Stimulated activated naive CD4-positive, alpha-beta T cell (primary cell): ENCODE results near the gene KLHL17.

Source experiments
- DNase-seq, 6 experiments: peaks; one replicate each; lab custom pipeline; 2025; lab: John Stamatoyannopoulos, UW

KLHL17 gene

DNA sequence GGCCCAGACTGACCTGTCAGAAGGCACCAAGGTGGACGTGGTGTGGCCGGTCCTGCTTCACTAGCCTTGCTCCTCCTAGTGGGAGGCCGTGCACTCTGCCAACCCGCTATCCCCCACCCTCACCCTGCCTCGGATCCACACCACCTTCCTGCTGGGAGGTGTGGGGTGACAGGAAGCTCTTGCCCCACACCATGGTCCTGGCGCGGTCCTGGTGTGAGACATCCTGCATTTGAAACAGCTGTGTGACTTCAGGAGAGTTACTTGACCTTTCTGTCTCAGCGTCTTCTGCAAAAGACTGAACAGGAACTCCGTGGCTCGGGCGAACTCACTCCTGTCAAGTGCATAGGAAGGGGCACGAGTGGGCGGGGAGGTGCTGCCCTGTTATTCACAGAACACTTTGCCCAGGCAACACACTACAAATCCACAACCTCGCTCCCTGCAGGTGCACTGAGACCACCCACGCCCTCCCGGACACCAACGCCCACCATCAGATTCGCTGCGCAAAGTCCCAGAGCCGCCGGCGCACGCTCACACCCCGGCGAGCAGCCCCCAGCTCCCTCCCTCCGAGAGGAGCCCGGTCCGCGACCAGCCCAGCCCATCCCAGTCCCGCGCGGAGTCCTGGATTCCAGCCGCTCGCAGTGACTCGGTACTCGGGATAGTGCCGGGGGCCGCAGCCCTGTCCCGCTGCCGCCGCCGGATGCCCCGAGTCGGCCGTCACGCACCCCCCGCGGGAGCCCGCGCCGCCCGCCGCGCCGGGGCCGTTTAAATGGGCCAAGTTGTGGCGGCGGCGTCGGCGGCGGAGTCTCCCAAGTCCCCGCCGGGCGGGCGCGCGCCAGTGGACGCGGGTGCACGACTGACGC, 37.0 kb upstream of the KLHL17 start, which contains the start of gene SAMD11:
Gene SAMD11 (plus strand): TSS at position 793 of the 860 bp plus-strand sequence. CDS start 509 bp downstream, outside the sequence.
- peak; percentile 25 to 66 (median 42) for DNase-seq

DNA sequence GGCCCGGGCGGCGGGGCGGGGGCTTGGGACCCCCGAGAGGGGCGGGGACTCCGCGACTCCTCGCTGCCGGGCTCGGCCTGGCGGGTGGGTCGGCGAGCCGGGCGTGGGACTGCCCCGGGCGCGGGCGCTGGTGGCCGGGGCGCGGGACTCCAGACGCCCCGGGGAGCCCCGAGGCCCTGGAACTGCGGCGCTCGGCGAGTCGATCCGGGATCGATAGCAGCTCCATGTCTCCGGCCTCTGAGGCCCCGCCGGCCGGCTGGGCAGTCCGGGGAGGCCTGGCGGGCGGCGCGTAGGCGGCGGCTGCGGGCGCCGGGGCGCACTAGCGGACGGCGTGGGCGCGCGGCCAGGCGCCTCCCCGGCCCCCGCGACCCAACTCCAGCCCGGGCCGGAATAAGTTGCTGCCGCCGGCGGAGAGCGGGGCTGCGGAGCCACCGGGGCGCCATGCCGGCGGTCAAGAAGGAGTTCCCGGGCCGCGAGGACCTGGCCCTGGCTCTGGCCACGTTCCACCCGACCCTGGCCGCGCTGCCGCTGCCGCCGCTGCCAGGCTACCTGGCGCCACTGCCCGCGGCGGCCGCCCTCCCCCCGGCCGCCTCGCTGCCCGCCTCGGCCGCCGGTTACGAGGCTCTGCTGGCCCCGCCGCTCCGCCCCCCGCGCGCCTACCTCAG, 36.3 kb upstream of the KLHL17 start:
- DNase-seq, result no peak

DNA sequence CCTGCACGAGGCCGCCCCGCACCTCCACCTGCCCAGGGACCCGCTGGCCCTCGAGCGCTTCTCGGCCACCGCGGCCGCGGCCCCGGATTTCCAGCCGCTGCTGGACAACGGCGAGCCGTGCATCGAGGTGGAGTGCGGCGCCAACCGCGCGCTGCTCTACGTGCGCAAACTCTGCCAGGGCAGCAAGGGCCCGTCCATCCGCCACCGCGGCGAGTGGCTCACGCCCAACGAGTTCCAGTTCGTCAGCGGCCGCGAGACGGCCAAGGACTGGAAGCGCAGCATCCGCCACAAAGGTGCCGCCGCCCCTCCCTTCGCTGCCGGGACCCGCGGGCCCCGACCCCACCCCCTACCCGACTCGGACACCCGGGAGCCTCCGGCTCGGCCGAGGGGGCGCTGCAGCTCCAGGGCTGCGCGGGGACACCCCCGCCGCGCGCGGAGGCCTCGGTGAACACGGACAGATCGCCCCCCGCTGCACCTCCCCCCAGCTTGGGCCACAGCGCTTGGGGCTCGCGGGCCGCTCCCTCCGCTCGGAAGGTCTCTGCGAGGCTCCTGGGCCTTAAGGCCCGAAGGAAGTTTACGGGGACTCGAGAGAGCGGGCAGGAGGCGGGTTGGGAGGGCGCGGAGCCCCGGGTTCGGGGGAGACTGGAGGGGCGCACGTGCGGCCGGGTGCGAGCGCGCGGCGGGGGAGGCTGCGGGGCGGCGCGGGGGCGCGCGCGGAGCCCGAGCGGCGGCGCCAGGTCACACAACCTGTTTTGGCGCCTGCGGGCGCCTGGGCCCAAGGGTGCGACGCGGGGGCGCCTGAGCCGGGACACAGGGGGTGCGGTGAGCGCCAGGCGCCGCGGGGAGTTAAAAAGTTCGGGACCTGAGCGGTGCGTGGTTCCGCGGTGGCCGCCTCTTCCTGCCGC, 35.5 kb upstream of the KLHL17 start:
- DNase-seq, result no peak

DNA sequence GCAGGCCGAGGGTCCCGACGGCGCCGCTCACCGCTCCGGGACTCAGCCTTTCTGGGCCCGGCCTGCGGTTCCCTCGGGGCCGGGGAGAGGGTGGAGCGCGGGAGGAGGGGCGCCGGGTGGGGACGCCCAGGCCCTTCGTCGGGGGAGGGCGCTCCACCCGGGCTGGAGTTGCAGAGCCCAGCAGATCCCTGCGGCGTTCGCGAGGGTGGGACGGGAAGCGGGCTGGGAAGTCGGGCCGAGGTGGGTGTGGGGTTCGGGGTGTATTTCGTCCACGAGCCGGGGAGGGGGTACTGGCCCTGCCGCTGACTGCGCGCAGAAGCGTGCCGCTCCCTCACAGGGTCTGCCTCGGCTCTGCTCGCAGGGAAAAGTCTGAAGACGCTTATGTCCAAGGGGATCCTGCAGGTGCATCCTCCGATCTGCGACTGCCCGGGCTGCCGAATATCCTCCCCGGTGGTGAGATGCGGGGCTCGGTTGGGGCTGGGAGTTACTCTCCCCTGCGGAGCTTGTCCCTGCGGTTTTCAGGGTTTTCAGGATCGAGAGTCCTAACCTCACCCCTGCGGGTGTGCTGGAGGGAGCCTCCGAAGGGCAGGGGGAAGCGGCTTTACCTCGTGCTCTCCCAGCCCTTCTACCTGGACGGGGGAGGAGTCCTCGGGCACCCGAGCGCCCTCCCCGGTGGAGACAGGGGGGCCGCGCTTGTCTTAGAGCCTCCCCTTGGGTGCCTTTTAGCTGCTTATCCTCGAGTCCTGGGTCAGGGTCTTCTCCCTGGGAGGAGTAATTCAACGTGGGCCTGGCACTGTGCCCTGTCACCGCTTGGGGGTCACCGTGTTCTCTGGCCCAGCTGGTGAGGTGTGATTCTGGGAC, 34.6 kb upstream of the KLHL17 start:
- no peak for DNase-seq

DNA sequence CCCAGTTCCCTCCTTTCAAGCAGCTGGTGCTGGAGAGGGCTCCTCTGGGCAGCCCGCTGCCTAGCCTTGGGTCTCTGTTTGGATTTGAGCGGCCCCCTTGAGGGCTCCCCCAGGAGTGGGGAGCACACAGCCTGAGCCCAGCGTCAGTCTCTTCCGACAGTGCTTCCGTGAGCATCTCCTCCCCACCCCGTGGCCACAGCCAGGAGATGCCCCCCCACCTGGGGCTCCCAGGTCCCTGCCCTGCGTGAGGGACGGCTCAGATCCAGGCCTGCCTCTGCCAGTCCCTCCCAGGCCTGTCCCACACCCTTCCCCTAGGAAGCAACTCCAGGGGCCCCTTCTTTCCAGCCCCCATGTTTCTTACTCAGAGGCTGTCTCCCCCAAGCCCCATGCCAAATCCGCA, 33.1 kb upstream of the KLHL17 start:
- no peak for DNase-seq

DNA sequence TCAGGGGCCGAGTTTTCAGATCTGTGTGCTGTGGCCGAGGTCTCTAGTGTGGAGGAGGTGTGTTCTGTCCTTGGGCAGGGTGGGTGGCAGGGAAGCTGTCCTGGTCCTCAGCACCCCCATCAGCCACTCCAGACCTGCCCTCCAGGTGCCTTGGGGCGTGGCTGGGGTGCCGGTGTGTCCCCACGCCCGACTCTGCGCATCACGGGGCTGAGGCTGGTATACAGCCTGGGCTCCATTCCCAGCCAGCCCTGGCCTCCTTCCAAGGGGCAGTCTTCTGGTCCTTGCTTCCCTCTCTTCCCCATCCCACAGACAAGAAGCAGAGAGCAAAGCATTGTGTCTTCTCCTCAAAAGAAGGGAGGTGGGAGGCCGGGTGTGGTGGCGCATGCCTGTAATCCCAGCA, 32.6 kb upstream of the KLHL17 start:
- no peak for DNase-seq

DNA sequence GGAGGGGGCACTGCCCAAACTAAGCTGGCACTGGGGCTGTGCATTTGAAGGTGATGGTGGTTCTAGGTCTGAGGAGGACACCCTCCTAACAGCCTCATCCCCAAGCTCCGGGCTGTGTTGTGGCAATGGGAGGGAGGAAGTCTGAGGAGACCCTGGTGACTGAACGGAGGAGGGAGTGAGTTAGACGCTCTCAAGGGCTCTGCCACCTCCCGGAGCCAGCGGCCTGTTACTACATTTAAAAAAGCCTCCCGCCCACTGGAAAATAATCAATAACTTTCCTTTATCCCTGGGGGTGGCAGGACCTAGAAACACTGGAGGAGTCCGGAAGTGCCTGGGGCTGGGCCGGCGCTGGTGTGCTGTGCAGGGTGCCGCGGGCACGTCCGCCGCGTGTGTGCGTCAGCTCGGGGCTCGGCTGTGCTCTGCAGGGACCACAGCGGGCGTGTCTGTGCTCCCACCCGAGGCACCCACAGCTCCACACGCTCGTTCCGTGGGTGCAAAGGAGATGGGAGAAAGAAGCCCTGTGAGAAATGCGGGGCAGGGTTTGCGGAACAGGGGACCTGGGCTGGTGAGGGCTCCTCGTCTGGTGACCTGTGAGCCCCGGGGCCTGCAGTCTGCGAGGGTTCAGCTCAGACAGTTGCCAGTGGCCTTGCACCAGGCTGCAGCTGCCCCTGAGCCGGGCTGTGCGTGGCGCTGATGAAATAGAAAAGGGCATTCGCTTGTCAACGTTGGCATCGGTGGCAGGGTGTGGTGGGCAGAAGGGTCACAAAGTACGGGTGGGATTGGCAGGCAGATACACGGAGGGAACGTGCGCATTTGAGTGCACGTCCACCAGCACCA, 31.3 kb upstream of the KLHL17 start:
- DNase-seq, result no peak

DNA sequence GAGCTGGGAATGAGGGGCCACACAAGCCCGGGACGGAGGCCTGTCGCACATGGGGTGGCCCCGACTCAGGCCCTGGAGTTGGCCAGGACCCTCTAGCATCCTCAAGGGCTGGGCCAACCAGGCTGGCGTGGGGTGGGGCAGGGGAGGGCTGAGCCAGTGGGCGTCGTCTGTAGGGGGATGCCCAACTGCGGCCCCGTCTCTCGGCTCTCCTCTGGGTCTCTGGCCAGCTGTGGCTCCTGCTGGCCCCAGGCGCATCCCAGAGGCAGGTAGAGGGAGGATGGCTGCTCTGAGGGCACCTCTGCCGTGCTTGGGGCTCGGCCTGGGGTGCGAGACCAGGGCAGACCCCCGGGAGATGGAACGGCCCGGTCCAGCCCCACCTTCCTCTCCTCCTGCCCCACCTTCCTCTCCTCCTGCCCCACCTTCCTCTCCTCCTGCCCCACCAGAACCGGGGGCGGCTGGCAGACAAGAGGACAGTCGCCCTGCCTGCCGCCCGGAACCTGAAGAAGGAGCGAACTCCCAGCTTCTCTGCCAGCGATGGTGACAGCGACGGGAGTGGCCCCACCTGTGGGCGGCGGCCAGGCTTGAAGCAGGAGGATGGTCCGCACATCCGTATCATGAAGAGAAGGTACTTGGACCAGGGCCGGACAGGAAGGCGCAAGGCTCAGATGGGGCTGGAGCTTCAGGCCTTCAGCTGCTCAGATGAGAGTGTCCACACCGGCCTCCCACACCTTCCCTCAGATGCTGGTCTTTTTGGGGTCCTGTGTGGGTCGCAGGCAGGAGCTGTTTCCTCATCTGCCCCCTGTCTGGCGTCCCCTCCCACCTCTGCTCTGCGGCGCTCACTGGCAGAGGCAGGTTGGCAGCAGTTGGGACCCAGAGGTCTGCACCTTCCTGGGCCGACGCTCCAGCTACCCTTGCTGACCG, 30.4 kb upstream of the KLHL17 start:
- DNase-seq, result no peak

DNA sequence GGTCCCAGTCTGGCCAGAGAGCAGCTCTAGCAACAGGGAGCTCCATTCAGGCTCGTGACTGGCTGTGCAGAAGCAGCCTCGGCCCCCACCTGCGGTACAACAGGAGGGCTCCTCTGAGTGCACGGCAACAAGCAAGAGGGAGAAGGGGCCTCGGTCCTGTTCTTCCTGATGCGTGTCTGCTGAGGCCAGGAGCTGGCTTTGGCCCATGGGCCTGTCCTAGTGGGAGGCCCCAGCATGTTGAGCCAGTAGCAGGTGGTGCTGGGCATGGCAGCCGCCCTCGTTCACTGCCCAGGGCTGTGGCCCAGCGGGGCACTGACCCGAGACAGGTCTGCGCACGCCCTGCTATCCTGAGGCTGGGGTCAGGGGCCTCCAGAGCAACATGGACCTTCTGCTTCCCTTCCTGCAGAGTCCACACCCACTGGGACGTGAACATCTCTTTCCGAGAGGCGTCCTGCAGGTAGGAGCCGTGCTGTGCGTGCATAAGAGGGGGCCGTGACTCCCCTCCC, 29.7 kb upstream of the KLHL17 start:
- DNase-seq, result no peak

DNA sequence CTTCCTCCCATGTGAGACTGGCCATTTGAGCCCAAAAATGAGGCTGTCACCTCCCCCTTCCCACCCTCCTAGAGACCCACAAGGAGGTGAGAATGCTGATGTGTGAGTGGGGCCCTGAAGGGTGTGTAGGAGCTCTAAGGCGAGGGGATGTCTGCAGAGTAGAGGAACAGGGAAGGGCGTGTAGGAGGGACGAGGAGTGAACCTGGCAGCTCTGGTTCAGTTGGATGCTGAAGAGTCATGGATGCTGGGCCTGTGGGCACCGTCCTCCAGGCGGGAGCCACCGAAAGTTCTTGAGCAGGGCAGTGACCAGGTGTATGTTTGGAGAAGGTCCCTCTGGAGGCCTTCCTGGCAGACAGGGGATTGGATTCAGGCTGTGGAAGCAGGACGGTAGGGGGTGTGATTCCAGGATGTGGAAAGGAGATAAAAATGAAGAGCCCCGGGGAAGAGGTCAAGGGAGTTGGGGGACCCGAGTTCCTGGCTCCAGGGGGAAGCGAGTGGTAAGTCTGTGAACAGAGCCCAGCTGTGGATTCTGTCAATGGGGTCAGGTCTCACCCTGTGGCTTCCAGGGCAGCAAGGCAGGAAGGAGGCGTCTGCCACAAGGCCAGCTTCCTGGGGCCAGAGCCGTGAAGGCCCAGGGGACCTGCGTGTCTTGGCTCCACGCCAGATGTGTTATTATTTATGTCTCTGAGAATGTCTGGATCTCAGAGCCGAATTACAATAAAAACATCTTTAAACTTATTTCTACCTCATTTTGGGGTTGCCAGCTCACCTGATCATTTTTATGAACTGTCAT, 28.8 kb upstream of the KLHL17 start:
- no peak for DNase-seq

DNA sequence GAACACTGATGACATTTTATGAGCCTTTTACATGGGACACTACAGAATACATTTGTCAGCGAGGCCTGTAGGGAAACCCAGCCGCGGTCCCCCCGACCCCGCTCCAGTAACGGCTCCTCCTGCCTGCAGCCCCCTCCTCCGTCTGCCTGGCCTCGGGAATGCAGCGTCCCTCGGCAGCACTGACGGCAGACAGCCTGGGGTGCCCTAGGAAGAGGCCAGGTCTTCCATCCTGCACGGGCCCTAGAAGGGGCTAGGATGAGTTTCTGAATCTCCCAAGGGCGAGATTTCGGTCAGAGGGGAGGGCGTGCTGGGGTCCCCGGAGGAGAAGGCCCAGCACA, 28.2 kb upstream of the KLHL17 start:
- DNase-seq, result no peak

DNA sequence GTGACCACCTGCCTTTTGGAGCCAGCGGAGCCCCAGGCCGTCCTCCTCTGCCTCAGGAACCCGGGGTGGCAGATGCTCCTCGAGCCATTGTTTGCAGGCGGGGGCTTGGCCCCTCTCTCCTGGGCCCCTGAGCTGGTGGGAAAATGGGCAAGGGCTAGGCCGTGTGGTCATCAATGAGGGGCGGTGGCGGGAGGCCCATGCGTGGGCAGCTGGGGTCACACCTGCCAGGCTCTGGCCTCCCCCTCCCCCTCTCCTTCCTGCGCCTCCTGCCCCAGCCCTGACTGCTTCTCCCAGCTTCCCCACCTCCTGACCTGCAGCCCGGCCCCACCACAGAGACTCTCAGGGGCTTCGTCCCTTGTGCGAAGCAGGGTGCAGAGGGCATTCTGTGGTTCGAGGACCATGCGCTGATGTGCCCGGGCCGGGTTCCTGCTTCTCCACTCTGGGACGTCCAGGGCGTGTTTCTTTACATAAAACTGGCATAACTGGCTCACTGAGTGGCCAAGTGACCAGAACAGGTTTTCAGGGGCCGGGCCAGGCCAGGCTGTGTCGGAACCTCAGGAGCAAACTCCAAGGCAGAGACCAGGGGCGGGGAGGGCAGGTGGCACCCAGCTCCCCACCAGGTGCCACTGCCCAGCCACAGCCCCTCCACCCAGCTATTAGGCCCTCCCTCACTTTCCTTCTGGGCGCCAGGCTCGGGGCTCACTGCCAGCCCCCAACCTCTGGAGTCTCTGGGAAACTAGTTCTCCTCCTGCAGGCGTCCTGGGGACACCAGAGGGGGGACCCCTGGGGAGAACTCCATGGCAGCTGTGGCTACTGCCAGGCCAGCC, 27.4 kb upstream of the KLHL17 start:
- DNase-seq, result no peak

DNA sequence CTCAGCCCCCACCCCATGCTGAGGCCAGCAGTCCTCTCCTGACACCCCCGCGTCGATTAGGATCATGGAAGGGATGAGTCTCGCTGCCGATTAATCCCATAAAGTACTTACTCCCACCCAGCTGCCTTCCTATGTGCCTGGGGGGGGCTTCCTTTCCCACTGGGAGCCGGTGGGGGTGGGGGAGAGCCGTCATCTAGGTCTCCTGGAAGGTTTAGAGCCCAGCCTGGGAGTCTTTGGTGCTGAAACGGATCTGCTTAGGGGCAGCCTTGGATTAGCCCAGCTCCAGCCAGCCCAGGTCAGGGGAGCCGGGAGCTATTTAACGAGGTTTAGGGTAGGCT, 26.8 kb upstream of the KLHL17 start:
- DNase-seq, result no peak

DNA sequence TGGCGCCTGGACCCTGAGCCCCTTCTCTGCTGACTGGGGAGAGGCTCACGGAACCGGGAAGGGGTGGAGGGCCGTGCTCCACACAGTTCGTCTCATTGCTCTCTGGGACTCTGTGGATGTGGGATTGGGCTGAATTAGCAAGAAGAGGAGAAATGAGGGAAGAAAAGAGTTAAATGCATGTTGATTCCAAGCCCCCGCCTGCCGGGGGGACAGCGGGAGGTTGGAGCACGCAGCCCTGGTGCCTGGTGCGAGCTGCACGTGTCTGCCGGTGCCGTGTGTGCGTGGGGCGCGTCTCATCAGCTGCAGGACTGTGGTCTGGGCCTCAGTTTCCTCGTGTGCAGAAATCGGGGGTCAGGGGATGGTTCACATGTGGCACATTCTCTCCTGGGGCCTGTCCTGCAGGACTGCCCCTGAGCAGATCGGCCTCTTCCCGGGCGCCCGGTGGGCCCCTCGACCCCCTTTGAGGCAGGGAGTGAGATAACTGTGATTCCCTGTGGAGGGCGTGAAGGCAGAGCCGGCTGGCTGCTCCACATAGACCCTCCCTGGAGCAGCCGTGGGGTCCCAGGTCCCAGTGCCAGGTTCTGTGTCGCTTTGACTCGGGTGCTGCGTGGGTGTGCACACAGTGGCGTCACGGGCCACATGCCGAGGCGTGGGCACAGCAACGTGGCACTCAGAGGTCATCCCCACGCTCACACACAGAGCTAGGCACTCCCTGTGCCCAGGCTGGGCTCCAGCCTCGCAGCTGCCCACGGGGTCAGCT, 25.2 kb upstream of the KLHL17 start:
- DNase-seq, result no peak

DNA sequence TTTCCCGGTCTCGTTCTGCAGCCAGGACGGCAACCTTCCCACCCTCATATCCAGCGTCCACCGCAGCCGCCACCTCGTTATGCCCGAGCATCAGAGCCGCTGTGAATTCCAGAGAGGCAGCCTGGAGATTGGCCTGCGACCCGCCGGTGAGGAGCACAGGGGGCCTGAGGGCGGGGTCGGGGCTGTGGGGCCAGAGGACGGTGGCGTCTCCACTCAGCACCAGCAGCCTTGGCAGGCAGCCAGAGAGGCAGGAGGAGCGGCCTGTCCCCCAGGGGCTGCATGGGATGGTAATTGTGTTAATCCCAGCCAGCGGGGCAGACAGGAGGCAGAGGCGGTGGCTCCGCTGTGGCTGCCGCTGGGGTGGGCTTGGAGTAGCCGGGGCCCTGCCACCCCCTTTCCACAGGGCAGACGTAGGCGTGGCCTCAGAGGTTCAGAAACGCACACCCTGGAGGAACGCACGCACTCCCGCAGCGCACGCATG, 24.6 kb upstream of the KLHL17 start:
- DNase-seq, result no peak

DNA sequence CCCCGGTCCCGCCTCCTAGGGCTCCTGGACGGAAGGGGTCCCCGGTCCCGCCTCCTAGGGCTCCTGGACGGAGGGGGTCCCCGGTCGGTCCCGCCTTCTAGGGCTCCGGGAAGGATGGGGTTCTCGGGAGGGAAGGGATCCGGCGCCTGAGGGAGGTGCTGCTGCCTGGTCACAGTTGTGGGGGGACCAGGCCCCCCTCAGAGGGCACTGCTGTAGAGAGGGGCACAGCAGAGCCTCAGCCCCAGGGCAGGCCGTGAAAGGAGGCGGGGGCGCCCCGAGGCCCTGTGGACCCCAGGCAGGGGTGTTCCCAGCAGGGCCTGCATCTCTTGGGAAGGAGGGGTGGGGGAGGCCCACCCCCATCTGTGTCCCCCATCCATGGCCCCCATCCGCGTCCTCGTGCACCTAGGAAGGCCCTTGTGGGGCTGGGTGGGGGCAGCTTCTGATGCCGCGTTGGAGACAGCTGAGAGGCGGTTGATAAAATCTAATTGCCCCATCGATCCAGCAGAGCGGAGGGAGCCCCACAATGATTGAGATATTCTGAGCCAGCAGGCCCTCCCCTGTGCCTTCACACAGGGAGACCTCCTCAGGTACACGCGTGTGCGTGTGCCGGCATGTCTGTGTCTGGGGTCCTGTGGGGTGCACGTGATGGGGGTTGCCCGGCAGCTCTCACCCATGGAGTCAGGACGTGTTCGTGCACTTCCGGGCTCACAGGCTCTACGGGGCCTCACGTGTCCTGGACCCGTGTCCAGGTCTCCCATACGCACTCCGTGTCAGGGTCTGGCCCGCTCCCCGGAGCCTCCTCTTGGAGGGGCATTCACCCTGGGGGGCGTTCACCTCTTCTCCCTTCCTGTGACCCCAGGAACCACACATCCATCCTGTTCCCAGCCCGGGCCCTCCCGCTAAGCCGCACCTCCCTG, 23.8 kb upstream of the KLHL17 start:
- DNase-seq, result no peak
